Epithelial cell of esophagus (primary cell): ENCODE measurements around the gene CCDC201.

ENCODE experiments used
- DNase-seq: peaks from one replicate; pipeline ENCODE4 v3.0.0; 2010; ENCODE audit warnings: low read depth
- H3K4me3 ChIP-seq: 2 replicates; pipeline ENCODE4 v1.5.1; 2011; ENCODE audit warnings: mild to moderate bottlenecking, low read length, control low read depth
- CTCF ChIP-seq: IDR thresholded peaks from 2 replicates; pipeline ENCODE4 v1.5.1; 2011; ENCODE audit warnings: low read depth, mild to moderate bottlenecking, low read length, control low read depth, inconsistent platforms; ENCODE audit not compliant: insufficient read depth; ENCODE audit errors: missing control alignments

CCDC201 gene

DNA sequence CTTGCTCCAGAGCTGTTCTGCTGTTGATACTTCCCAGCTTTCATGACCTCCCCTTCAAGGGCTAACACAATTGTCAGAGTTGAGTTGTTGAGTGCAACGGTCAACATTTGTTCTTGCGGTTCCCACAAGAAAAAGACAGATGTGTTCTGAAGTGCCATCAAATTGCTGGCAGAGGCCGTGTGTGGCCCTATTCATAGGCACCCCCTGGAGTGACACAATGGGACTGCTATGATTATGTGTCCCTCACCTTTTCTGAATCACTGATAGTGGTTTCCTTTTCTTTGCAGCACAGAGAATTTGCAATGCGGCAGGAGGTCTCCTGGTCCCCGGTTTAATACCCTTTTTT, 9.6 kb upstream of the CCDC201 start:
- no peak overlapping the region for H3K4me3 ChIP-seq
- no peak for DNase-seq
- TF ChIP-seq CTCF = no peak

- H3K4me3 ChIP-seq = no peak overlapping the region
- peak; percentile 83 for DNase-seq
- no peak for TF ChIP-seq CTCF
Observed at GRCh38 chr7:45881759-45882464, 9.0 kb upstream of the CCDC201 start.

DNA sequence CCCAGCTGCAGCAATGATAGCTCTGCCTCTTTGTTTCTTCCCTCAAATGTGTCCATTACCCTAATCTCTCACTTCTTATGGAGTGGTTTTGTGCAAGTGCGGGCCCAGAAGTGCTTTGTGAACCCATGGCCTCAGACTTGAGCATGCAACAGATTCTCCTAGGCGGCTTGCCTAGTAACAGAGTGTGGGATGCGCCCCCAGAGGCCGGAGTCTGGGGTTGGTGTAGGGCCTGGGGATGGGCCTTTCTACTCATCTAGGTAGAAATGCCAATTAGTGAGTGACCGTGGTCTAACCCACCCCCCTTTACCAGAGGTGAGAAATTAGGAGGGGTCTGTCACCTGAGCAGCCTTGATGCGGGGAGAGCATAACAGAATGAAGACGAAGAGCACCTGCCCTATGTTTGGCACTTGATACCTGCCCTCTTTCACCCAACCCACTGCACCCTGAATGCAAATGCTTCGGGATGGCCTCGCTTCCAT, 8.4 kb upstream of the CCDC201 start:
- no peak for TF ChIP-seq CTCF
- no peak overlapping the region for H3K4me3 ChIP-seq
- no peak for DNase-seq

DNA sequence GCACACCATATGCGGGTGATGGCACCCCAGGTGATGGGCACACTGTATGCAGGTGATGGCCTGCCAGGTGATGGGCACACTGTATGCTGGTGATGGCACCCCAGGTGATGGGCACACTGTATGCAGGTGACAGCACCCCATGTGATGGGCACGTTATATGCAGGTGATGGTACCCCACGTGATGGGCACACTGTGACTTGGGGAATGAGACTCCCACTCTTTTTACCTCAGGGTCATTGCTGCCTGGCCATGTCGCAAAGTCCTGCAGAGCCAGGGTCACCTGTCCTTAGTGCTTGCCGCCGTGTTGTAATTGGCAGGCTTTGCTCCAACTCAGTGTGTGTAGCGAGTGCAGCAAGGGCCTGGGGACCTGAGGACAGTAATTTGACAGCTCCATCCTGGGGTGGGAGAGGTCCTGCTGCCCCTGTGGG, 7.6 kb upstream of the CCDC201 start:
- H3K4me3 ChIP-seq = no peak overlapping the region
- DNase-seq = no peak
- TF ChIP-seq CTCF = no peak

DNA sequence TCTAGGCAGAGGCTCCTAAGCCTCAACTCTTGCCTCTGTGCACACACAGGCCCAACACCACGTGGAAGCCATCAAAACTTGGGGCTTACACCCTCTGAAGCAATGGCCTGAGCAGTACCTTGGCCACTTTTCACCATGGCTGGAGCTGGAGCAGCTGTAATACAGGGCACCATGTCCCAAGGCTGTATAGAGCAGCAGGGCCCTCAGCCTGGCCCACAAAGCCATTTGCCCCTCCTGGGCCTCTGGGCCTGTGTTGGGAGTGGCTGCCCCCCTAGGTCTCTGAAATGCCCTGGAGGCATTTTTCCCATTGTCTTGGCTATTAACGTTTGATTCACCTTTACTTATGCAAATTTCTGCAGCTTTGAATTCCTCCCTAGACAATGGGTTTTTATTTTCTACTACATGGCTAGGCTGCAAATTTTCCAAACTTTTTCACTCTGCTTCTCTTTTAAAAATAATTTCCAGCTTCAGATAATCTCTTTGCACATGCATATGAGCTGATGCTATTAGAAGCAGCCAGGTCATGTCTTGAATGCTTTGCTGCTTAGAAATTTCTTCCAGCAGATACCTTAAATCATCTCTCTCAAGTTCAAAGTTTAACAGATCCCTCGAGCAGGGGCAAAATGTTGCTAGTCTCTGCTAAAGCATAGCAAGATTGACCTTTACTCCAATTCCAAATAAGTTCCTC, 5.7 kb upstream of the CCDC201 start:
- H3K4me3 ChIP-seq = no peak overlapping the region
- TF ChIP-seq CTCF = no peak
- DNase-seq = no peak

DNA sequence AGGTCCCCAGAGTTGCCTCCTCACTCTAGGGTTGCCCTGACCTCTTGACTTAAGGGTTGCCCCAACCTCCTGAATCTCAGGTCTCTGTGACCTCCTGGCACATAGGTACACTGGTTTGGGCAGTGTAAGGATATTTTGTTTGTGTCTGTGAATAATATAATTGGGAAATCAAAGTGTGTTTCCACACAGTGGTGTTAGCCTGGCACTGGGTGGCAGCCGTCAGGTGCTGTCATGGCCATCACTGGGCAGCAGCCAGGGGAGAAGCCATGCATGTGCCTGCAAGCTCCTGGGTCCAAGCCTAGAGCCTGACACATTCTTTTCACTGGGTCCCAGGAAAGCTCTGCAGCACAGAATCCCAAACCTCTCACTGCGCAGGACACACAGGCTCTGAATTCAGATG, 3.6 kb upstream of the CCDC201 start:
- H3K4me3 ChIP-seq = no peak overlapping the region
- TF ChIP-seq CTCF = no peak
- no peak for DNase-seq
